GM12878 (cell line): ENCODE results near the gene CRTC3. TPM values are rescaled to one million over a fixed set of nuclear protein-coding genes. Genes with fewer than 3 reads are reported as not detected.
A peak's percentile ranks its signal among the peaks of the same experiment; 100 is the strongest.

Experiments
- BACH1 ChIP-seq: fragments of 450-650 bp; IDR thresholded peaks from 2 replicates; pipeline ENCODE4 v1.6.1; 2017; ENCODE audit warnings: mild to moderate bottlenecking, borderline replicate concordance
- CBX3 ChIP-seq: fragments of 200-600 bp; sonication (generic); IDR thresholded peaks from 2 replicates; pipeline ENCODE4 v1.6.1; 2016; ENCODE audit warnings: low read depth, borderline replicate concordance
- CBX5 ChIP-seq: sonication (generic); IDR thresholded peaks from 2 replicates; pipeline ENCODE4 v1.6.1; 2016; ENCODE audit warnings: low read depth, moderate library complexity, mild to moderate bottlenecking, inconsistent platforms
- CEBPB ChIP-seq, 2 experiments: fragments of 150-350 bp in 1 of 2; IDR thresholded peaks; 2 replicates each; pipeline ENCODE4 v1.6.1; 2012 to 2014; ENCODE audit warnings: low read depth in 2 of 2, low read length in 2 of 2, borderline replicate concordance in 1 of 2, inconsistent platforms in 1 of 2
- CHD1 ChIP-seq: IDR thresholded peaks from 2 replicates; pipeline ENCODE4 v1.6.1; 2012; ENCODE audit warnings: low read depth, low read length, improper control_type of control experiment
- CHD2 ChIP-seq: IDR thresholded peaks from 2 replicates; pipeline ENCODE4 v1.6.1; 2011; ENCODE audit warnings: low read depth, low read length, improper control_type of control experiment, borderline replicate concordance
- CREB1 ChIP-seq: IDR thresholded peaks from 2 replicates; pipeline ENCODE4 v1.6.1; 2012; ENCODE audit warnings: low read depth, mild to moderate bottlenecking, inconsistent platforms
- ETV6 ChIP-seq, 2 experiments: fragments of 450-650 bp in 1 of 2; IDR thresholded peaks in 1 of 2; conservative IDR thresholded peaks in 1 of 2; 2 replicates each; pipeline ENCODE4 v1.6.1; 2014; ENCODE audit warnings: antibody characterized with exemption in 1 of 2, borderline replicate concordance in 1 of 2, low read depth in 1 of 2, mild to moderate bottlenecking in 1 of 2, moderate library complexity in 1 of 2
- IKZF2 ChIP-seq, 2 experiments: fragments of 450-650 bp; IDR thresholded peaks; 2 replicates each; pipeline ENCODE4 v1.6.1; 2017; ENCODE audit warnings: mild to moderate bottlenecking in 2 of 2, moderate library complexity in 2 of 2
- IRF5 ChIP-seq: fragments of 450-650 bp; IDR thresholded peaks from 2 replicates; pipeline ENCODE4 v1.6.1; 2017; ENCODE audit warnings: borderline replicate concordance
- JUND ChIP-seq: IDR thresholded peaks from 2 replicates; pipeline ENCODE4 v1.6.1; 2012; ENCODE audit warnings: low read depth, mild to moderate bottlenecking, low read length, improper control_type of control experiment, moderate library complexity
- MTA2 ChIP-seq: fragments of 450-650 bp; IDR thresholded peaks from 2 replicates; pipeline ENCODE4 v1.6.1; 2016; ENCODE audit warnings: low read depth, mild to moderate bottlenecking, moderate library complexity
- MXI1 ChIP-seq: fragments of 150-350 bp; IDR thresholded peaks from 2 replicates; pipeline ENCODE4 v1.6.1; 2011; ENCODE audit warnings: low read depth, mild to moderate bottlenecking, inconsistent platforms, low read length, improper control_type of control experiment
- NFXL1 ChIP-seq: fragments of 450-650 bp; IDR thresholded peaks from 2 replicates; pipeline ENCODE4 v1.6.1; 2017; ENCODE audit warnings: antibody characterized with exemption, mild to moderate bottlenecking, borderline replicate concordance
- NRF1 ChIP-seq: conservative IDR thresholded peaks from 2 replicates; pipeline ENCODE4 v1.6.1; 2011; ENCODE audit warnings: mild to moderate bottlenecking, low read depth, low read length, improper control_type of control experiment
- PML ChIP-seq: IDR thresholded peaks from 2 replicates; pipeline ENCODE4 v1.6.1; 2012; ENCODE audit warnings: low read length, inconsistent platforms
- POLR2AphosphoS2 ChIP-seq: IDR thresholded peaks from 2 replicates; pipeline ENCODE4 v1.6.1; 2011; ENCODE audit warnings: low read depth, mild to moderate bottlenecking, low read length, improper control_type of control experiment, moderate library complexity
- POLR2AphosphoS5 ChIP-seq: IDR thresholded peaks from 2 replicates; pipeline ENCODE4 v1.6.1; 2011; ENCODE audit warnings: mild to moderate bottlenecking, low read length, inconsistent platforms
- SMAD1 ChIP-seq: fragments of 450-650 bp; IDR thresholded peaks from 2 replicates; pipeline ENCODE4 v1.6.1; 2018; ENCODE audit warnings: mild to moderate bottlenecking, low read depth; ENCODE audit not compliant: partially characterized antibody
- TARDBP ChIP-seq: IDR thresholded peaks from 2 replicates; pipeline ENCODE4 v1.6.1; 2016; ENCODE audit warnings: borderline replicate concordance
- YBX1 ChIP-seq: fragments of 450-650 bp; IDR thresholded peaks from 2 replicates; pipeline ENCODE4 v1.6.1; 2016; ENCODE audit warnings: antibody characterized with exemption
- ZBTB33 ChIP-seq: fragments of 450-650 bp; IDR thresholded peaks from 2 replicates; pipeline ENCODE4 v1.6.1; 2017; ENCODE audit warnings: mild to moderate bottlenecking
- ZNF24 ChIP-seq: fragments of 450-650 bp; IDR thresholded peaks from 2 replicates; pipeline ENCODE4 v1.6.1; 2017; ENCODE audit warnings: antibody characterized with exemption, mild to moderate bottlenecking
- ZZZ3 ChIP-seq: IDR thresholded peaks from 2 replicates; pipeline ENCODE4 v1.6.1; 2011; ENCODE audit warnings: low read depth; ENCODE audit not compliant: control insufficient read depth, insufficient read length
- polyA plus RNA-seq, 11 experiments: library from polyadenylated mRNA; depleted of rRNA in 4 of 11; unstranded in 6 of 11; stranded (reverse) in 5 of 11; fragments of >200 nt; fragmentation: Nextera tagmentation in 4 of 11; fragmentation: Illumina TruSeq in 1 of 11; extraction: Ambion mirVana in 4 of 11; extraction: Trizol in 1 of 11; gene quantifications; 1 replicate in 1 of 11; 2 replicates in 10 of 11; pipeline versions ENCODE4 v1.2.1 to v1.2.3, GENCODE V29; 2011 to 2016; ENCODE audit warnings: inconsistent platforms in 2 of 11, missing spikeins in 2 of 11, low read depth in 1 of 11
- total RNA-seq, 4 experiments: library from RNA; depleted of rRNA in 3 of 4; stranded (reverse); fragments of >200 nt in 3 of 4; fragmentation: Illumina TruSeq in 1 of 4; extraction: Trizol in 1 of 4; gene quantifications; 2 replicates each; pipeline versions ENCODE4 v1.2.1 to v1.2.3, GENCODE V29; 2013 to 2021
- TF ChIP-seq, protein P1 (sequence below): IDR thresholded peaks from 2 replicates; pipeline ENCODE4 v1.6.1; 2011; ENCODE audit warnings: low read depth, low read length, improper control_type of control experiment, borderline replicate concordance
- TF ChIP-seq, protein P2 (sequence below): fragments of 450-650 bp; IDR thresholded peaks from 2 replicates; pipeline ENCODE4 v1.6.1; 2016; ENCODE audit warnings: mild to moderate bottlenecking

The CRTC3 gene
- total and polyA plus RNA-seq, 10 of the 15 experiments (the other 5 are each of a cell fraction or from before 2014, with no cell fraction given) = 3.5 to 36.9 (median 18.9) TPM

DNA sequence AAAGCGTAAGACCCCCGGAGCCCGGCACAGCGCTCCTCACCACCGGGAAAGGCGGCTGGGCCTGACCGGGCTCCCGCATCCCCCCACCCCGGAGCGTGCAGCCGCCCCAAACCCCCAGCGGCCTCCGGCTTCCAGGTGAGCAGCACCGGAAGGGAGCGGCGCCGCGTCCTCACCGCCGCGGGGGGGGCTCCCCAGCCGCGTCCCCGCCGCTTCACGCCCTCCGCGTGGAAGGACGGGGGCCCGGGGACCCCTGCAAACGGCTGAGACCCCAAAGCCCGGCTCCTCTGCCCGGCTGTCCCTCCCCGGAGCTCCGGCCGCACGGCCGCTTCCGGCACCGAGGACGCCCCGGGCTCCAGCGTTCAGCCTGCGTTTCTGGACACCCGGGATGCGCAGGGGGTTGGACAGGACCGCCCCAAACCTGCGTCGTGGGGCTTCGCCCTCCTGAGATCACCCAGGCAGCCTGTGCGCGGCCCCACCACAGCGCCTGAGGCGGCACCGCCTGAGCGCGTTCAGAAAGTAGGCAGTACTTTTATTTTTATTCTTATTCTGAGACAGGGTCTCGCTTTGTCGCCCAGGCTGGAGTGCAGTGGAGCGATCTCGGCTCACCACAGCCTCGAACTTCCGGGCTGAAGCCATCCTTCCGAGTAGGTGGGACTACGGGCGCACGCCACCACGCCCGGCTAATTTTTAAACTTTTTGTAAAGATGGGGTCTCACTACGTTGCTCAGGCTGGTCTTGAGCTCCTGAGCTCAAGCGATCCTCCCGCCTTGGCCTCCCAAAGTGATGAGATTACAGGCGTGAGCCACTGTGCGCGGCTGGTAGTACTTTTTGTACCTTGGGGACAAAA is 135.8 kb downstream of the CRTC3 start (continued):
- TF ChIP-seq MXI1 (no peak), NRF1 (peak; percentile 47), PML (no peak), JUND (no peak), CBX3 (no peak), CBX5 (no peak), TARDBP (0 out of 2 replicates have a peak, but pooled peaks have one; percentile 1), YBX1 (no peak), CHD1 (no peak), BACH1 (peak; percentile 57; the same call in 1 of the 2 replicates), NFXL1 (no peak), IRF5 (no peak), ETV6 (conservative IDR thresholded peaks at IDR 0.05 in 1 of 2, IDR thresholded peaks at IDR 0.05 in 1 of 2; ENCODE audit: borderline replicate concordance in 1 of 2, low read depth in 1 of 2) (peak in 1 of 2 experiments; percentile 73; a peak in 2 of 4 replicates), MTA2 (peak; percentile 53), IKZF2 (IDR thresholded peaks at IDR 0.05) (peak in 1 of 2 experiments; percentile 50; a peak in 2 of 4 replicates), POLR2AphosphoS5 (peak; percentile 76), CHD2 (0 out of 2 replicates have a peak, but pooled peaks have one; percentile 32), SMAD1 (peak; percentile 87), CEBPB (IDR thresholded peaks at IDR 0.05; ENCODE audit: borderline replicate concordance in 1 of 2, low read depth in 2 of 2, low read length in 2 of 2) (no peak), CREB1 (no peak), ZBTB33 (no peak), POLR2AphosphoS2 (peak; percentile 77; the same call in 1 of the 2 replicates), ZNF24 (no peak), ZZZ3 (no peak)
- TF ChIP-seq, protein P1, sequence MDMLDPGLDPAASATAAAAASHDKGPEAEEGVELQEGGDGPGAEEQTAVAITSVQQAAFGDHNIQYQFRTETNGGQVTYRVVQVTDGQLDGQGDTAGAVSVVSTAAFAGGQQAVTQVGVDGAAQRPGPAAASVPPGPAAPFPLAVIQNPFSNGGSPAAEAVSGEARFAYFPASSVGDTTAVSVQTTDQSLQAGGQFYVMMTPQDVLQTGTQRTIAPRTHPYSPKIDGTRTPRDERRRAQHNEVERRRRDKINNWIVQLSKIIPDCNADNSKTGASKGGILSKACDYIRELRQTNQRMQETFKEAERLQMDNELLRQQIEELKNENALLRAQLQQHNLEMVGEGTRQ = no peak
- TF ChIP-seq, protein P2, sequence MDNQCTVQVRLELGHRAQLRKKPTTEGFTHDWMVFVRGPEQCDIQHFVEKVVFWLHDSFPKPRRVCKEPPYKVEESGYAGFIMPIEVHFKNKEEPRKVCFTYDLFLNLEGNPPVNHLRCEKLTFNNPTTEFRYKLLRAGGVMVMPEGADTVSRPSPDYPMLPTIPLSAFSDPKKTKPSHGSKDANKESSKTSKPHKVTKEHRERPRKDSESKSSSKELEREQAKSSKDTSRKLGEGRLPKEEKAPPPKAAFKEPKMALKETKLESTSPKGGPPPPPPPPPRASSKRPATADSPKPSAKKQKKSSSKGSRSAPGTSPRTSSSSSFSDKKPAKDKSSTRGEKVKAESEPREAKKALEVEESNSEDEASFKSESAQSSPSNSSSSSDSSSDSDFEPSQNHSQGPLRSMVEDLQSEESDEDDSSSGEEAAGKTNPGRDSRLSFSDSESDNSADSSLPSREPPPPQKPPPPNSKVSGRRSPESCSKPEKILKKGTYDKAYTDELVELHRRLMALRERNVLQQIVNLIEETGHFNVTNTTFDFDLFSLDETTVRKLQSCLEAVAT = peak; percentile 81
